ENCODE data around the gene VAV3.

VAV3 gene

DNA sequence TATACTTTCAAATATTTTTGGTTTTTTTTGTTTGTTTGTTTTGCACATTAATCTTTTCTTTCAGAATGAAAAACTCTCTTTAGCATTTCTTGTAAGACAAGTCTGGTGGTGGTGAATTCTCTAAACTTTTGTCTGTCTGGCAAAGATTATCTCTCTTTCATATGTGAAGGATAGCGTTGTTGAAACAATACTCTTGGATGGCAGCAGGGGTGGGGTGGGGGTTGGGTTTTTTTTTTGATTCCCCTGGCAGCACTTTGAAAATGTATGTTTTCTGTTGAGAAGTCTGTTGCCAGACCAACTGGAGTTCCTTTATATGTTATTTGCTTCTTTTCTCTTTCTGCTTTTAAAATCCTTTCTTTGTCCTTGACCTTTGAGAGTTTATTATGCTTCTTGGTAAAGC lies 160.2 kb downstream of the VAV3 start:
- no peaks in the 10 kb centered on the region for H3K36me3 ChIP-seq (ENCODE audit: insufficient read depth, low read length)

DNA sequence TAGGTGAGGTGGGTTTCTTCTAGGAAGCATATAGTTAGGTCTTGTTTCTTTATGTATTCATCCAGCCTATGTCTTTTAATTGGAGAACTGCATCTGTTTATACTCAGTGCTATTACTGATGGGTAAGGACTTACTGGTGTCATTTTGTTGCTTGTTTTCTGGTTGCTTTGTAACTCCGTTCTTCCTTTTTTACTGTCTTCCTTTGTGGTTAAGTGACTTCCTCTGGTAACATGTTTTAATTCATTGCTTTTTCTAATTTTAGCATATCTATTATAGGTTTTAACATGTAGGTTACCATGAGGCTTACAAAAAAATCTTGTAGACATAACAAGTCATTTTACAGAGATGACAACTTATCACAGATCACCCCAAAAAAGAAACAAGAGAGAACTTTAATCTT lies 160.8 kb downstream of the VAV3 start:
- Histone ChIP-seq H3K27me3 (ENCODE audit: control insufficient read depth in 1 of 2, insufficient read depth in 2 of 2, low read length in 2 of 2) (no peaks in the 10 kb centered on the region), H3K4me3 (ENCODE audit: low read depth in 1 of 2, low read length in 2 of 2) (no peak overlapping the region)

More for the DNA sequence above, 160.2 kb downstream of the VAV3 start:
- H3K4me3 ChIP-seq (ENCODE audit: low read depth in 1 of 2, low read length in 2 of 2): no peak overlapping the region
- no peaks in the 10 kb centered on the region for H3K4me1 ChIP-seq (ENCODE audit: insufficient read depth, low read length)
- H3K27me3 ChIP-seq (ENCODE audit: control insufficient read depth in 1 of 2, insufficient read depth in 2 of 2, low read length in 2 of 2): no peaks in the 10 kb centered on the region
- no peak overlapping the region for H3K27ac ChIP-seq (ENCODE audit: low read depth, low read length)
- H3K9ac ChIP-seq (ENCODE audit: low read length): no peak overlapping the region
- H3K9me3 ChIP-seq (ENCODE audit: low read length): peaks cover 6% of the 10 kb centered on the region

DNA sequence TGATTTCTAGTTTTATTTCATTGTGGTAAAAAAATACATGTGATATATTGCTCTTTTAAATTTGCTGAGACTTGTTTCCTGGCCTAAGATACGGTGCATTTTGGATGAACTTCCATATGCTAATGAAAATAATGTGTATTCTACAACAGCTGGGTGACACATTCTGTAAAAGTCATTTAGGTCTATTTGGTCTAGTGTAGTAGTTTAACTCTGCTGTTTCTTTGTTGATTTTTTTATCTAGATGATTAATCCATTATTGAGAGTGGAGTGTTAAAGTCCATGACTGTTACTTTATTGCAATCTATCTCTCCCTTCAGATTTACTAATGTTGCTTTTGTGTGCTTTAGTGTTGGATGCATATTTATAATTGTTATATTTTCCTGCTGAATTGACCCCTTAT lies 161.4 kb downstream of the VAV3 start:
- H3K4me3 ChIP-seq (ENCODE audit: low read depth in 1 of 2, low read length in 2 of 2): no peak overlapping the region
- H3K27me3 ChIP-seq (ENCODE audit: control insufficient read depth in 1 of 2, insufficient read depth in 2 of 2, low read length in 2 of 2): no peaks in the 10 kb centered on the region
- H3K27ac ChIP-seq (ENCODE audit: low read depth, low read length): no peak overlapping the region
- H3K4me1 ChIP-seq (ENCODE audit: insufficient read depth, low read length): no peaks in the 10 kb centered on the region
- no peaks in the 10 kb centered on the region for H3K36me3 ChIP-seq (ENCODE audit: insufficient read depth, low read length)
- peaks cover 6% of the 10 kb centered on the region for H3K9me3 ChIP-seq (ENCODE audit: low read length)
- H3K9ac ChIP-seq (ENCODE audit: low read length): no peak overlapping the region

More for the DNA sequence above, 160.8 kb downstream of the VAV3 start:
- no peaks in the 10 kb centered on the region for H3K36me3 ChIP-seq (ENCODE audit: insufficient read depth, low read length)
- no peaks in the 10 kb centered on the region for H3K4me1 ChIP-seq (ENCODE audit: insufficient read depth, low read length)
- no peak overlapping the region for H3K27ac ChIP-seq (ENCODE audit: low read depth, low read length)
- no peak overlapping the region for H3K9ac ChIP-seq (ENCODE audit: low read length)
- peaks cover 6% of the 10 kb centered on the region for H3K9me3 ChIP-seq (ENCODE audit: low read length)

DNA sequence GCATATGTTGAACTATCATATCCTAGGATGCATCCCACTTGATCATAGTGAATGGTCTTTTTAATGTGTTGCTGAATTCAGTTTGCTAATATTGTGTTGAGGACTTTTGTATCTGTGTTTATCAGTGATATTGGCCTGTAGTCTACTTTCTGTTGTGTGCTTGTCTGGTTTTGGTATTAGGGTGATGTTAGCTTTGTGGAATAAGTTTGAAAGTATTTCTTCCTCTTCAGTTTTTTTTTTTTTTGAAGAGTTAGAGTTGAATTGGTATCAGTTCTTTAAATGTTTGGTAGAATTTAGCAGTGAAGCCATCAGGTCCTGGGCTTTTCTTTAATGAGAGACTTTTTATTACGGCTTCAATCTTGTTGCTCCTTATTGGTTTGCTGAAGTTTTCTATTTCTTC lies 162.3 kb downstream of the VAV3 start:
- no peak overlapping the region for H3K27ac ChIP-seq (ENCODE audit: low read depth, low read length)

DNA sequence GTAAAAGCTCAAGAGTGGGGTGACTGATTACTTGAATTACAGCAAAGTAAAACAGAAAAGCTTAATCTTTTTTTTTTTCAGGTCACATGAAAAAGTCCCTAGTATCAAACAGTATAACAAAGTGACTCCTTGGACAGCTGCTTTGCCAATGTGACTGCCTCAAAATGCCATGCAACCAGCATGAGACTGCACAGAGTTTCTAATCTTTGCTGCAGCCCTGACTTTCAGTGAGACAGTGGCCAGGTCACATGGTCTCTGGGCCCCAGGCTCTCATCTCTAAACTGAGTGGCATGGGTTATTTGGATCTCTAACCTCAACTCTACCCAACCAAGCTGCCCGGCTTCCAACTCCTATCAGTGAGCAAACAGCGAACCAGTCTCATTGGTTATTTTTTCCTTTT lies 169.0 kb downstream of the VAV3 start:
- no peaks in the 10 kb centered on the region for H3K36me3 ChIP-seq (ENCODE audit: insufficient read depth, low read length)
- H3K4me1 ChIP-seq (ENCODE audit: insufficient read depth, low read length): no peaks in the 10 kb centered on the region

More for the DNA sequence above, 162.3 kb downstream of the VAV3 start:
- H3K27me3 ChIP-seq (ENCODE audit: control insufficient read depth in 1 of 2, insufficient read depth in 2 of 2, low read length in 2 of 2): no peaks in the 10 kb centered on the region
- no peak overlapping the region for H3K4me3 ChIP-seq (ENCODE audit: low read depth in 1 of 2, low read length in 2 of 2)
- H3K36me3 ChIP-seq (ENCODE audit: insufficient read depth, low read length): no peaks in the 10 kb centered on the region
- no peak overlapping the region for H3K9ac ChIP-seq (ENCODE audit: low read length)
- H3K9me3 ChIP-seq (ENCODE audit: low read length): peaks cover 6% of the 10 kb centered on the region
- no peaks in the 10 kb centered on the region for H3K4me1 ChIP-seq (ENCODE audit: insufficient read depth, low read length)

DNA sequence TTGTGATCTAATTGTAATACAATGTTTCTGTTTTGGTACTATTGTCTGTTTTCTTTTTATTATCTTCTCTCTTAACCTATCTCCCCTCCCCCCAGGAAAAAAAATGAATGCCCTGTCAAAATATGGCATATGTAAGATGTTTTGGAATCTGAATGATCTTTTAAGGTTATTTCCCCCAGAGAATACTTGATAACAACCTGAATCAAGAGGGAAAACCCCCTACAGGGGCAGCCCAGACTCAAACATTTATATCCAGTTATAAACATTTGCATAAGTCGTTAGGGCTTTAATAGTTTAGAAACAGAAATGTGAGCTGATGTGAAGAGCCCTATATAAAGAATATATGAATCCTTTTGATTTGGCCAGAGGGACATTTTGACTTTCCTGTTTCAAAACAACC lies 169.5 kb downstream of the VAV3 start:
- Histone ChIP-seq H3K9ac (ENCODE audit: low read length) (no peak overlapping the region), H3K4me1 (ENCODE audit: insufficient read depth, low read length) (no peaks in the 10 kb centered on the region), H3K9me3 (ENCODE audit: low read length) (no peaks in the 10 kb centered on the region), H3K27ac (ENCODE audit: low read depth, low read length) (no peak overlapping the region), H3K27me3 (ENCODE audit: control insufficient read depth in 1 of 2, insufficient read depth in 2 of 2, low read length in 2 of 2) (no peaks in the 10 kb centered on the region), H3K4me3 (ENCODE audit: low read depth in 1 of 2, low read length in 2 of 2) (no peak overlapping the region), H3K36me3 (ENCODE audit: insufficient read depth, low read length) (no peaks in the 10 kb centered on the region)

More for the DNA sequence above, 169.0 kb downstream of the VAV3 start:
- peaks cover 2% of the 10 kb centered on the region for H3K9me3 ChIP-seq (ENCODE audit: low read length)
- H3K4me3 ChIP-seq (ENCODE audit: low read depth in 1 of 2, low read length in 2 of 2): no peak overlapping the region
- no peak overlapping the region for H3K27ac ChIP-seq (ENCODE audit: low read depth, low read length)
- H3K27me3 ChIP-seq (ENCODE audit: control insufficient read depth in 1 of 2, insufficient read depth in 2 of 2, low read length in 2 of 2): no peaks in the 10 kb centered on the region
- no peak overlapping the region for H3K9ac ChIP-seq (ENCODE audit: low read length)

DNA sequence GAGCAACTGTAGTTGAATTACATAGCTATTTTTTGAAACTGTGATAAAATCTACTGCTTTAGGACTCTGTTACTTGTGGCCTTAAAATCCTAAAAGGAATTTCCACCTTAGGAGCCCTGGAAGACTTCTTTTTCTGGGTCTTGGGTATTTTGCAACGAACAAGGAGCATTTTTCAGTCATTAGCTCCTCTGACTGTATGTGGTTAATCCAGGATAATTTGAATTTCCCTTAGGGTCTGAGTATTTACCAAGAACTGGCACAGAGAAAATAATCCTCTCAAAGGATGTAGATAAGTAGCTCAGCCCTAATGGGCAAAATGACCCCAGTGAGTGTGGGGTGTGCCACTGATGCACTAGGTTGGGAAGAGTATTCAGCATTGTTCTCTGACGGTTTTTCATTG lies 170.4 kb downstream of the VAV3 start:
- Histone ChIP-seq H3K4me1 (ENCODE audit: insufficient read depth, low read length) (no peaks in the 10 kb centered on the region), H3K4me3 (ENCODE audit: low read depth in 1 of 2, low read length in 2 of 2) (no peak overlapping the region), H3K9me3 (ENCODE audit: low read length) (no peaks in the 10 kb centered on the region), H3K27ac (ENCODE audit: low read depth, low read length) (no peak overlapping the region), H3K27me3 (ENCODE audit: control insufficient read depth in 1 of 2, insufficient read depth in 2 of 2, low read length in 2 of 2) (no peaks in the 10 kb centered on the region), H3K9ac (ENCODE audit: low read length) (no peak overlapping the region), H3K36me3 (ENCODE audit: insufficient read depth, low read length) (no peaks in the 10 kb centered on the region)

DNA sequence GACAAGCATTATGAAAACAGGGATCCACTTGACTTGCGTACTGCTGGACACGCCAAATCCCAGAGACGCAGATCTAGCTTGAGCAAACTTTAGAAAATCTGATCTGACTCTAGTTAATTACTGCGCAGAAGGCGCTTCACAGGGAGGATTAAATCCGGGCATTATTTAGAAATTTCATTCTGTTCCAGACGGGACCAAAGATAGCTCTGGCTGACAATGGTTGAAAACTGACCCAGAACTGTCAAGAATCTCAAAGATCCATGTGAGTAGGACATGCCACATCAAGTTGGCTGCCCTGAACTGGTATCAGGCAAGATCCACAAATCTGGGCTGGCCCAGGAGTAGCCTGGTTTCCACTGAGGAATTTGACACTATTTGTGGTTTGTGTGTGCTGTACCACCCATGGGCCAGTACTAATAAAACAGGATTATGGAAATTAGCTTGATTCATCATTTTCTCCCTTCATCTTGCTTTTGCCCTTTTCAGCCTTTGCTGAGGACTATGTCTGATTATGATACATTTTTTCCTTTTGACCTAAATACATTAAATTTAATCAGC lies 171.0 kb downstream of the VAV3 start:
- H3K27ac ChIP-seq (ENCODE audit: low read depth, low read length): no peak overlapping the region
- no peaks in the 10 kb centered on the region for H3K27me3 ChIP-seq (ENCODE audit: control insufficient read depth in 1 of 2, insufficient read depth in 2 of 2, low read length in 2 of 2)
- H3K36me3 ChIP-seq (ENCODE audit: insufficient read depth, low read length): no peaks in the 10 kb centered on the region
- H3K9ac ChIP-seq (ENCODE audit: low read length): no peak overlapping the region
- H3K4me1 ChIP-seq (ENCODE audit: insufficient read depth, low read length): no peaks in the 10 kb centered on the region
- H3K9me3 ChIP-seq (ENCODE audit: low read length): no peaks in the 10 kb centered on the region
- H3K4me3 ChIP-seq (ENCODE audit: low read depth in 1 of 2, low read length in 2 of 2): no peak overlapping the region

DNA sequence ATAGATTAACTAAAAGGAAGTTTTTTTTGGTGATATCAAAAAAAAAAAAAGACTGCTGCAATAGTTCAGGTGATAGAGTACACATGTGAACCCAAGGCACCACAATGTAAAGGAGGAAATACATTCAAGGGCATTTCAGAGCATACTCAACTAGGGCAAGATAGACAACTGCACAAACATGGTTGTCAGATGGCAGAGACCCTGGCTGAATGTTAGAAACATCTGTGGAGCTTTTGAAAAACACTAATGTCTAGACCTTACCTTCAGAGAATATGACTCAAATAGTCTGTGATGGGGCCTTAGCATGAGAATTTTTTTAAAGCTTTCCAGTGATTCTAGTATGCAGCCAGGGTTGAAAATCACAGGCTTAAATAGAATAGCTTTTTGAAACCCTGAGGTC lies 173.6 kb downstream of the VAV3 start:
- no peaks in the 10 kb centered on the region for H3K4me1 ChIP-seq (ENCODE audit: insufficient read depth, low read length)
- no peaks in the 10 kb centered on the region for H3K27me3 ChIP-seq (ENCODE audit: control insufficient read depth in 1 of 2, insufficient read depth in 2 of 2, low read length in 2 of 2)
- no peak overlapping the region for H3K4me3 ChIP-seq (ENCODE audit: low read depth in 1 of 2, low read length in 2 of 2)
- no peaks in the 10 kb centered on the region for H3K9me3 ChIP-seq (ENCODE audit: low read length)
- no peak overlapping the region for H3K27ac ChIP-seq (ENCODE audit: low read depth, low read length)
- no peaks in the 10 kb centered on the region for H3K36me3 ChIP-seq (ENCODE audit: insufficient read depth, low read length)
- H3K9ac ChIP-seq (ENCODE audit: low read length): no peak overlapping the region

DNA sequence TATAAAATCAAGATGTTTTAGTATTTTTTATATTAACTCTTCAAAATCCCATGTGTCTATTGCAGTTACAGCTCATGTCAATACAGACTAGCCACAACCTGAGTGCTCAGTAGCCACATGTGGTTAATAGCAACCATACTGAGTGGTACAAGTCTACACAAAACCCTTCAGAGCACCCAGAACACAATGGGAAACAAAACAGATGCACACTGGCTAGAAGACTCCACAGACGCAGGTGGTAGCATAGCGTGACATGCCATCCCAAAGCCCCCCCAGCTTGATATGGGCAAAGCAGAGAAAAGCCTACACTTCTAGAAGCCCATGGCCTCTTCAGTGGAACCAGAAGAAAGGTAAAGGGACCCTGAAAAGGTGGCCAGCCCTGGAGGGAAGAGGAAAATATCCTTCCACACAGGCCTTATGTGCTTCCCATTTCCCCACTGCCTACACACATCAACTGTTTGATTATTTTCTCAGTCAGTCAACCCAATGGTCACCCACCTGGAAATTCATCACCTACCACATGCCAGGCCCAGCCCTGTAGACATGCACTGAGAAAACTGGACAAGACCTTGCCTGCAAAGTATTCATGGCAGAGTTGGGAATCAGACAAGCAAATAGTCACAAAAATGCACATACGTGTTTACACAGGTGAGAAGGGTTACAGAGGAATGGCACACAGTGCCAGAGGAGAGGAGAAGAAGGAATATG lies 175.0 kb downstream of the VAV3 start:
- H3K36me3 ChIP-seq (ENCODE audit: insufficient read depth, low read length): no peaks in the 10 kb centered on the region

DNA sequence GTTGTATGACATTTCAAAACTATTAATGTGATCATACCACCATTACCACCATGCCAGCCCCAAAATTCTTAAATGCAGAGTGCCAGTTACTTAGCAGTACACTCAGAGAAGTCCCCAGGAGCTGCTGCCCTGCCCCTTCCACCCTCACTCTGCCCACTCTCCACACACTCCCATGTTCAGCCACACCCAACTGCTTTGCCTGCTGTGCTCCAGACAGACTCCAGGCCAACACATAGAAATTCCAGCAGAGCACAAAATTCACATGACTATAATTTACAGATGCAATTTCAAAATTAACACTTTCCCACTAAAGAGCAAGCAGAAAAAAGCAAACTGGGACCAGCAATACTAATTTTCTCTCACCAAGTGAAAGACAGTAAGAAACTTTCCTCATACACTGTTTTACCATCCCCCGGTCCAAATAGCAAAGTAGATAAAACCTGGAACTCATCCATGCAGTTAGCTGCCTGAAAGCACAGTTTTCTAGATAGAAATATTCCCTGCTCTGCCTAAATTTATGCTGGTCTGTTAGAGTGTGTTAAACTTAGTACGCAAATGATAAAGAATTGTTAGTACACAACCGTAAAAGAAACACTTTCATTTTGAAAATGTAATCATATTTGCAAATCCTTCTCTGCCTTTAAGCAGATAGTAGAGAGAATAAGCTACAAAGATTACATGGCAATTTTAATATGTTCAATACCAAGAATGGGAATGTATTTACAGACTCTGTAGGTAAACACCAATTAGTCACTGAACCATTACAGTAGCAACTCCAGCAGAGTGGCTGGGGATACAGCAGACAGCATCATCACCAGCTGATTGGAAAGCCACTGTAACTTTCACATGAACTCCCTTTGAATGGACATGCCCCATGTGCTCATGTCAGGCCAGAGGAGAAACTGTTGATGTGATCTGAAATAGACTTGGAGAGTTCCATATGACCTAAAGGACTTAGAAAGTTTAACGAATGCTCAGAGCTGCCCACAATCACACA lies 176.5 kb downstream of the VAV3 start:
- H3K4me1 ChIP-seq (ENCODE audit: insufficient read depth, low read length): no peaks in the 10 kb centered on the region
- no peaks in the 10 kb centered on the region for H3K9me3 ChIP-seq (ENCODE audit: low read length)
- H3K27ac ChIP-seq (ENCODE audit: low read depth, low read length): no peak overlapping the region
- no peak overlapping the region for H3K9ac ChIP-seq (ENCODE audit: low read length)
- H3K4me3 ChIP-seq (ENCODE audit: low read depth in 1 of 2, low read length in 2 of 2): no peak overlapping the region
- H3K36me3 ChIP-seq (ENCODE audit: insufficient read depth, low read length): no peaks in the 10 kb centered on the region
- H3K27me3 ChIP-seq (ENCODE audit: control insufficient read depth in 1 of 2, insufficient read depth in 2 of 2, low read length in 2 of 2): no peaks in the 10 kb centered on the region

More for the DNA sequence above, 175.0 kb downstream of the VAV3 start:
- Histone ChIP-seq H3K9ac (ENCODE audit: low read length) (no peak overlapping the region), H3K27me3 (ENCODE audit: control insufficient read depth in 1 of 2, insufficient read depth in 2 of 2, low read length in 2 of 2) (no peaks in the 10 kb centered on the region), H3K4me3 (ENCODE audit: low read depth in 1 of 2, low read length in 2 of 2) (no peak overlapping the region), H3K4me1 (ENCODE audit: insufficient read depth, low read length) (no peaks in the 10 kb centered on the region), H3K27ac (ENCODE audit: low read depth, low read length) (no peak overlapping the region), H3K9me3 (ENCODE audit: low read length) (no peaks in the 10 kb centered on the region)

All from muscle layer of colon (tissue), 2 donors.